Activated naive CD8-positive, alpha-beta T cell treated with anti-CD3 and anti-CD28 coated beads for 36 hours (primary cell): ENCODE measurements around the gene IGLL5. TPM values are rescaled to one million over a fixed set of nuclear protein-coding genes. Genes with fewer than 3 reads are reported as not detected.
A peak's percentile ranks its signal among the peaks of the same experiment; 100 is the strongest.

Source experiments
- DNase-seq: peaks from one replicate; pipeline ENCODE4 v3.0.0; 2021
- H3K27ac Mint-ChIP-seq: one replicate; pipeline ENCODE4 v1.8.0; 2022; ENCODE audit warnings: mild to moderate bottlenecking, moderate library complexity, mixed read lengths
- H3K27me3 Mint-ChIP-seq: one replicate; pipeline ENCODE4 v1.8.0; 2022; ENCODE audit warnings: mild to moderate bottlenecking, mixed read lengths
- H3K36me3 Mint-ChIP-seq: one replicate; pipeline ENCODE4 v1.8.0; 2021; ENCODE audit warnings: mild to moderate bottlenecking, mixed read lengths
- H3K4me1 Mint-ChIP-seq: one replicate; pipeline ENCODE4 v1.8.0; 2021; ENCODE audit warnings: mixed read lengths
- H3K4me3 Mint-ChIP-seq: one replicate; pipeline ENCODE4 v1.8.0; 2022; ENCODE audit warnings: mild to moderate bottlenecking, moderate library complexity, mixed read lengths
- H3K9me3 Mint-ChIP-seq: one replicate; pipeline ENCODE4 v1.8.0; 2022; ENCODE audit warnings: mixed read lengths
- total RNA-seq, 2 experiments: library from RNA; stranded (reverse); gene quantifications; one replicate each; pipeline ENCODE4 v1.2.3, GENCODE V29; 2021

The IGLL5 gene
- total RNA-seq, 2 experiments from 2014 or later = 0.62 to 0.93 TPM

GRCh38 chr22:22872722-22873708 lies 14.6 kb upstream of the IGLL5 start:
- Mint-ChIP-seq H3K27me3 (peaks cover 6% of the 10 kb centered on the region), H3K4me3 (no peak overlapping the region), H3K36me3 (peaks cover 4% of the 10 kb centered on the region), H3K27ac (no peak overlapping the region), H3K9me3 (peaks cover 7% of the 10 kb centered on the region), H3K4me1 (peaks cover 3% of the 10 kb centered on the region)
- DNase-seq = no peak

- Mint-ChIP-seq H3K4me3 (no peak overlapping the region), H3K36me3 (peaks cover 4% of the 10 kb centered on the region), H3K4me1 (no peaks in the 10 kb centered on the region), H3K27me3 (no peaks in the 10 kb centered on the region), H3K27ac (no peak overlapping the region), H3K9me3 (peaks cover 7% of the 10 kb centered on the region)
- DNase-seq = peak; percentile 65
These were observed 9.9 kb upstream of the IGLL5 start for GRCh38 chr22:22877523-22878210.

- Mint-ChIP-seq H3K4me3 (no peak overlapping the region), H3K27ac (no peak overlapping the region), H3K4me1 (no peaks in the 10 kb centered on the region)
These were observed 9.4 kb upstream of the IGLL5 start for GRCh38 chr22:22878211-22878570.

GRCh38 chr22:22878801-22879674 lies 8.6 kb upstream of the IGLL5 start:
- Mint-ChIP-seq H3K4me3 (no peak overlapping the region), H3K4me1 (peaks cover 1% of the 10 kb centered on the region), H3K36me3 (no peaks in the 10 kb centered on the region), H3K9me3 (peaks cover 2% of the 10 kb centered on the region), H3K27ac (no peak overlapping the region), H3K27me3 (no peaks in the 10 kb centered on the region)
- no peak for DNase-seq

More at GRCh38 chr22:22878211-22878570, 9.4 kb upstream of the IGLL5 start:
- peaks cover 7% of the 10 kb centered on the region for H3K9me3 Mint-ChIP-seq
- peaks cover 4% of the 10 kb centered on the region for H3K36me3 Mint-ChIP-seq
- H3K27me3 Mint-ChIP-seq = no peaks in the 10 kb centered on the region
- no peak for DNase-seq

GRCh38 chr22:22879675-22880155 lies 7.9 kb upstream of the IGLL5 start:
- no peaks in the 10 kb centered on the region for H3K36me3 Mint-ChIP-seq
- H3K27ac Mint-ChIP-seq = no peak overlapping the region
- no peak overlapping the region for H3K4me3 Mint-ChIP-seq
- no peaks in the 10 kb centered on the region for H3K27me3 Mint-ChIP-seq
- H3K4me1 Mint-ChIP-seq = peaks cover 8% of the 10 kb centered on the region
- DNase-seq = no peak
- no peaks in the 10 kb centered on the region for H3K9me3 Mint-ChIP-seq

GRCh38 chr22:22880645-22881044 lies 7.0 kb upstream of the IGLL5 start:
- Mint-ChIP-seq H3K4me3 (no peak overlapping the region), H3K4me1 (peaks cover 16% of the 10 kb centered on the region), H3K36me3 (no peaks in the 10 kb centered on the region), H3K27ac (no peak overlapping the region), H3K9me3 (no peaks in the 10 kb centered on the region), H3K27me3 (peaks cover 3% of the 10 kb centered on the region)
- no peak for DNase-seq

GRCh38 chr22:22881116-22882000 lies 6.3 kb upstream of the IGLL5 start:
- H3K4me3 Mint-ChIP-seq = no peak overlapping the region
- DNase-seq = no peak

GRCh38 chr22:22882033-22882717 lies 5.4 kb upstream of the IGLL5 start:
- Mint-ChIP-seq H3K4me3 (no peak overlapping the region), H3K4me1 (peaks cover 21% of the 10 kb centered on the region), H3K27me3 (peaks cover 16% of the 10 kb centered on the region), H3K9me3 (no peaks in the 10 kb centered on the region), H3K36me3 (no peaks in the 10 kb centered on the region), H3K27ac (no peak overlapping the region)
- peak; percentile 23 for DNase-seq

More at GRCh38 chr22:22881116-22882000, 6.3 kb upstream of the IGLL5 start:
- H3K36me3 Mint-ChIP-seq = no peaks in the 10 kb centered on the region
- peaks cover 20% of the 10 kb centered on the region for H3K4me1 Mint-ChIP-seq
- peaks cover 10% of the 10 kb centered on the region for H3K27me3 Mint-ChIP-seq
- no peak overlapping the region for H3K27ac Mint-ChIP-seq
- no peaks in the 10 kb centered on the region for H3K9me3 Mint-ChIP-seq

GRCh38 chr22:22883090-22883727 lies 4.4 kb upstream of the IGLL5 start:
- Mint-ChIP-seq H3K4me1 (peaks cover 21% of the 10 kb centered on the region), H3K9me3 (no peaks in the 10 kb centered on the region), H3K4me3 (no peak overlapping the region), H3K36me3 (no peaks in the 10 kb centered on the region), H3K27me3 (peaks cover 16% of the 10 kb centered on the region), H3K27ac (no peak overlapping the region)
- no peak for DNase-seq

GRCh38 chr22:22884010-22884887 lies 3.4 kb upstream of the IGLL5 start:
- Mint-ChIP-seq H3K9me3 (no peaks in the 10 kb centered on the region), H3K36me3 (no peaks in the 10 kb centered on the region), H3K4me1 (peaks cover 21% of the 10 kb centered on the region), H3K27me3 (peaks cover 18% of the 10 kb centered on the region), H3K27ac (no peak overlapping the region), H3K4me3 (no peak overlapping the region)
- peak; percentile 70 for DNase-seq

- Mint-ChIP-seq H3K27ac (no peak overlapping the region), H3K4me3 (no peak overlapping the region)
These were observed 2.5 kb upstream of the IGLL5 start for GRCh38 chr22:22884888-22885840.

More at GRCh38 chr22:22884888-22885840, 2.5 kb upstream of the IGLL5 start:
- peaks cover 21% of the 10 kb centered on the region for H3K4me1 Mint-ChIP-seq
- H3K9me3 Mint-ChIP-seq = no peaks in the 10 kb centered on the region
- no peaks in the 10 kb centered on the region for H3K36me3 Mint-ChIP-seq
- peaks cover 18% of the 10 kb centered on the region for H3K27me3 Mint-ChIP-seq
- peak; percentile 83 for DNase-seq
